ENCODE measurements around the gene BTN3A1. TPM values are rescaled to one million over a fixed set of nuclear protein-coding genes. Genes with fewer than 3 reads are reported as not detected.

The BTN3A1 gene
- polyA plus RNA-seq, 2 donors: 4.2 to 6.2 TPM

DNA sequence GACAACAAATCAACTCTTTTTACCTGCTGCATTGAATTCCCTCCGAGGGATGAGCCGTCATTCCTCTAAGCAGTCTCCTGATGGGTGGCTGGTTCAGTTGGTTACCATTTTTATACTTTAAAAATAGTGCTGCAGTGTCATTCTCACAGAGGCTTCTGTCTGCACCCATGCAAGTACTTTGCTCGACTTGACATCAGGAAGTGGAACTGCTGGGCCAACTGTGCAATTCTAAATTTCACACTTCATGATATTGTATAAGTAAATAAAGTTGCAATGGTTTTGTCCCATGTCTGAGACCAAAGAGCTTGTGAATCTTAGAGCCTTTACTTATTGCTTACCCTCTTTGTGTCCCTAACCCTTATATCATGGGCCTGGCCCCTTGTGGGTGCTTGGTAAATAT, 2.5 kb downstream of the BTN3A1 start:
- H3K27ac ChIP-seq (ENCODE audit: low read depth in 2 of 2, low read length in 1 of 2): no peak overlapping the region
- no peaks in the 10 kb centered on the region for H3K4me1 ChIP-seq (ENCODE audit: control insufficient read depth in 2 of 2, insufficient read depth in 2 of 2, low read length in 1 of 2)
- H3K27me3 ChIP-seq (ENCODE audit: control insufficient read depth in 1 of 2, insufficient read depth in 2 of 2, low read length in 2 of 2): no peaks in the 10 kb centered on the region
- H3K4me3 ChIP-seq (ENCODE audit: low read depth in 1 of 2, low read length in 2 of 2): no peak overlapping the region
- peaks cover 4 to 11% of the 10 kb centered on the region in 2 donors for H3K36me3 ChIP-seq (ENCODE audit: control insufficient read depth in 2 of 2, insufficient read depth in 2 of 2, low read length in 1 of 2)
- H3K9me3 ChIP-seq (ENCODE audit: control insufficient read depth in 2 of 2, insufficient read depth in 1 of 2, low read depth in 1 of 2, low read length in 1 of 2): no peaks in the 10 kb centered on the region
- 86 to 91% methylated on average over 3 of the region's 3 CpGs for WGBS, 2 donors

DNA sequence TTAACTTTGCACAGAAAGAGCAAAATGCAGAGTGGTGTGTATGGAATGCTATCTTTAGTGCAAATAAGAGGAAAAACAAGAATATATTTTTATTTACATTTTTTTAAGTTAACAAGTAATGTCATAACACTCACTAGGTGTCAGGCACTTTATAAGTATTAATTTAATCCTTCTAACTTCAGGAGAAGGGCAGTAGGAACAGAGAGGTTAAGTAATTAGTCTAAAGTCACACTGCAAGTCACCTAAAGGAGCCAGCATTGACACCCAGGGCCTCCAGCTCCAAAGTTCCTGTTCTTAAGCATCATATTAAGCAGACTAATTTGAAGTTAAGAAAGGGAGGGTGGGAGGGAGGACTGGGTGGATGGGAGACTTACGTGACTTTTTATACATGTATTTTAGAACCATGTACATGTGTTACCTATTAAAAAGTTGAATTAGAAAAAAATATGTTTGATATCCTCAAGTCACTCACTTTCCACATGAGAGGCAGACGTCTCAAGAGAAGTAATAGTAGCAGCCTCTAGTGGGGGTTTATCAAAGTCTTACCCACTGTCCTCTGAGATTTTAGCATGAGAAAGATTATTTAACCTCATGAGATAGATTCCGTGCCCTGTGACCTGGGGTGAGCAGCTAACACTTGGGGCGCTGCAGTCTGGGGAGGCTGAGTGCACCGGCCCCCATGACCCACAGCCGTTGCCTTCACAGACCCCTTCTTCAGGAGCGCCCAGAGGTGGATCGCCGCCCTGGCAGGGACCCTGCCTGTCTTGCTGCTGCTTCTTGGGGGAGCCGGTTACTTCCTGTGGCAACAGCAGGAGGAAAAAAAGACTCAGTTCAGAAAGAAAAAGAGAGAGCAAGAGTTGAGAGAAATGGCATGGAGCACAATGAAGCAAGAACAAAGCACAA, 7.0 kb downstream of the BTN3A1 start:
- WGBS, 2 donors: 90 to 94% methylated on average over 10 of the region's 10 CpGs

DNA sequence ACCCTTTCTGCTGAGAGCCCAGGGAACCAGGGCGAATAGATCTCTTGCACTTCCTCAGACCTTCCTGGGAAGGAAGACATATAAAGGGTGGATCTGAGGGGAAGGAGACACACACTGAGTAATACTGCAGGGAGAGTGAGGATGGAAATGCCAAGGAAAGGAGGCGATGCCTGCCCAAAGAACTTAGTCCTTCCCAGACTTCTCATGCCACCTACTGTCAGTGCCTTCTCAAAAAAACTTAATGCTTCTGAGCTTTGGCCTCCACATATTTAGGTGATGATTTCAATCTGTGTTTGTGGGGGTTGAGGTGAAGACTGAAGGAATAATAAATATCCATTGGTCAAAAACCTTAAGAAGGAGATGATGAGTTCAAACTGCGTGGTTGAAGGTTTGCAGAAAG, 9.7 kb downstream of the BTN3A1 start:
- Histone ChIP-seq H3K27me3 (ENCODE audit: control insufficient read depth in 1 of 2, insufficient read depth in 2 of 2, low read length in 2 of 2) (no peaks in the 10 kb centered on the region), H3K4me3 (ENCODE audit: low read depth in 1 of 2, low read length in 2 of 2) (no peak overlapping the region), H3K4me1 (ENCODE audit: control insufficient read depth in 2 of 2, insufficient read depth in 2 of 2, low read length in 1 of 2) (no peaks in the 10 kb centered on the region), H3K27ac (ENCODE audit: low read depth in 2 of 2, low read length in 1 of 2) (no peak overlapping the region), H3K36me3 (ENCODE audit: control insufficient read depth in 2 of 2, insufficient read depth in 2 of 2, low read length in 1 of 2) (peaks cover 6 to 15% of the 10 kb centered on the region in 2 donors), H3K9me3 (ENCODE audit: control insufficient read depth in 2 of 2, insufficient read depth in 1 of 2, low read depth in 1 of 2, low read length in 1 of 2) (no peaks in the 10 kb centered on the region)
- WGBS, 2 donors: 94 to 96% methylated on average over 3 of the region's 3 CpGs

More for the DNA sequence above, 7.0 kb downstream of the BTN3A1 start:
- peaks cover 6 to 20% of the 10 kb centered on the region in 2 donors for H3K36me3 ChIP-seq (ENCODE audit: control insufficient read depth in 2 of 2, insufficient read depth in 2 of 2, low read length in 1 of 2)
- H3K4me1 ChIP-seq (ENCODE audit: control insufficient read depth in 2 of 2, insufficient read depth in 2 of 2, low read length in 1 of 2): no peaks in the 10 kb centered on the region
- no peaks in the 10 kb centered on the region for H3K27me3 ChIP-seq (ENCODE audit: control insufficient read depth in 1 of 2, insufficient read depth in 2 of 2, low read length in 2 of 2)
- H3K9me3 ChIP-seq (ENCODE audit: control insufficient read depth in 2 of 2, insufficient read depth in 1 of 2, low read depth in 1 of 2, low read length in 1 of 2): no peaks in the 10 kb centered on the region
- H3K4me3 ChIP-seq (ENCODE audit: low read depth in 1 of 2, low read length in 2 of 2): no peak overlapping the region
- no peak overlapping the region for H3K27ac ChIP-seq (ENCODE audit: low read depth in 2 of 2, low read length in 1 of 2)

DNA sequence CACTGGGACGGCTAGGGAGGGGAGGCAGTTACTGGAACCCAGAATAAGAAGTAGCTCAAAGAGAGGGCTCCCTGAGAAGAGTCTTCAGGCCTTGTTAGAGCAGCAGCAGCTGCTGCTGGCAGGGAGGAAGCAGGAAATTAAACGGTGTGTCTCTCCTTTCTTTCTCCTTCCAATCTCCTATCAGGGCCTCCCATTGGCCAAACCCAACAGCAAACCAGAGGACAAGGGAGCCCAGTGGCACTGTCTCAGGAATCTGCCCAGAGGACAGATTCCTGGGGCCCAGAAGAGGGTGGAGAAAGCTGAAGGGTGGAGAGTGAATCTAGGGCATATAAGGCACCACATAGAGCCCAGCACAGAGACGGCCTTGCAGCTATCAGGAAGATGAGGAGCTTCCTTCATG, 10.2 kb downstream of the BTN3A1 start:
- H3K36me3 ChIP-seq (ENCODE audit: control insufficient read depth in 2 of 2, insufficient read depth in 2 of 2, low read length in 1 of 2): peaks cover 6 to 11% of the 10 kb centered on the region in 2 donors
- no peak overlapping the region for H3K4me3 ChIP-seq (ENCODE audit: low read depth in 1 of 2, low read length in 2 of 2)
- no peaks in the 10 kb centered on the region for H3K9me3 ChIP-seq (ENCODE audit: control insufficient read depth in 2 of 2, insufficient read depth in 1 of 2, low read depth in 1 of 2, low read length in 1 of 2)
- no peaks in the 10 kb centered on the region for H3K27me3 ChIP-seq (ENCODE audit: control insufficient read depth in 1 of 2, insufficient read depth in 2 of 2, low read length in 2 of 2)
- 65 to 70% methylated on average over 3 of the region's 3 CpGs for WGBS, 2 donors
- no peaks in the 10 kb centered on the region for H3K4me1 ChIP-seq (ENCODE audit: control insufficient read depth in 2 of 2, insufficient read depth in 2 of 2, low read length in 1 of 2)
- no peak overlapping the region for H3K27ac ChIP-seq (ENCODE audit: low read depth in 2 of 2, low read length in 1 of 2)

DNA sequence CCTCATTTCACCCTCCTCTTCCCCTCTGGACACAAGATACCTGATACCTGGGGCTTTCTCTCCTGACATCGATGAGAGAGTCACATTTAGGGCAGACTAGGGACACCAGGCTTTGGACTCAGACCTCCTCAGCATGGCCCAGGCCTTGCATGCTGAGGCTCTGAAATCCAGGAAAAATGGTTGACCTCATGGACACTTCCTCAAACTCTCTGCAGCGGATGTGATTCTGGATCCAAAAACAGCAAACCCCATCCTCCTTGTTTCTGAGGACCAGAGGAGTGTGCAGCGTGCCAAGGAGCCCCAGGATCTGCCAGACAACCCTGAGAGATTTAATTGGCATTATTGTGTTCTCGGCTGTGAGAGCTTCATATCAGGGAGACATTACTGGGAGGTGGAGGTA, 10.9 kb downstream of the BTN3A1 start:
- peaks cover 2 to 9% of the 10 kb centered on the region in 2 donors for H3K36me3 ChIP-seq (ENCODE audit: control insufficient read depth in 2 of 2, insufficient read depth in 2 of 2, low read length in 1 of 2)

DNA sequence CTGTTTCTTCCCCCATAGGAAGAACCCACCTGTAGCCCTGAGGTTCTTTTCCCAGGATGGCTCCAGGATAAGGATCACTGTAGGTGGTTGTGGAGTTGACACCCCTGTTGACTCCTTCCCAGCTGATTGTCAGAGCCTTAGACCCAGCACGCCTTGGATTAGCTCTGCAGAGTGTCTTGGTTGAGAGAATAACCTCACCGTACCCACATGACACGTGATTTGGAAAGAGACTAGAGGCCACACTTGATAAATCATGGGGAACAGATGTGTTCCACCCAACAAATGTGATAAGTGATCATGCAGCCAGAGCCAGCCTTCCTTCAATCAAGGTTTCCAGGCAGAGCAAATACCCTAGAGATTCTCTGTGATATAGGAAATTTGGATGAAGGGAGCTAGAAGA, 12.2 kb downstream of the BTN3A1 start:
- H3K9me3 ChIP-seq (ENCODE audit: control insufficient read depth in 2 of 2, insufficient read depth in 1 of 2, low read depth in 1 of 2, low read length in 1 of 2): no peaks in the 10 kb centered on the region
- peaks cover 2 to 9% of the 10 kb centered on the region in 2 donors for H3K36me3 ChIP-seq (ENCODE audit: control insufficient read depth in 2 of 2, insufficient read depth in 2 of 2, low read length in 1 of 2)
- H3K27ac ChIP-seq (ENCODE audit: low read depth in 2 of 2, low read length in 1 of 2): no peak overlapping the region
- no peaks in the 10 kb centered on the region for H3K4me1 ChIP-seq (ENCODE audit: control insufficient read depth in 2 of 2, insufficient read depth in 2 of 2, low read length in 1 of 2)
- 81 to 92% methylated on average over 3 of the region's 3 CpGs for WGBS, 2 donors
- no peak overlapping the region for H3K4me3 ChIP-seq (ENCODE audit: low read depth in 1 of 2, low read length in 2 of 2)
- no peaks in the 10 kb centered on the region for H3K27me3 ChIP-seq (ENCODE audit: control insufficient read depth in 1 of 2, insufficient read depth in 2 of 2, low read length in 2 of 2)

More for the DNA sequence above, 10.9 kb downstream of the BTN3A1 start:
- no peaks in the 10 kb centered on the region for H3K9me3 ChIP-seq (ENCODE audit: control insufficient read depth in 2 of 2, insufficient read depth in 1 of 2, low read depth in 1 of 2, low read length in 1 of 2)
- 85 to 92% methylated on average over 4 of the region's 4 CpGs for WGBS, 2 donors
- no peak overlapping the region for H3K4me3 ChIP-seq (ENCODE audit: low read depth in 1 of 2, low read length in 2 of 2)
- H3K27ac ChIP-seq (ENCODE audit: low read depth in 2 of 2, low read length in 1 of 2): no peak overlapping the region
- no peaks in the 10 kb centered on the region for H3K4me1 ChIP-seq (ENCODE audit: control insufficient read depth in 2 of 2, insufficient read depth in 2 of 2, low read length in 1 of 2)
- no peaks in the 10 kb centered on the region for H3K27me3 ChIP-seq (ENCODE audit: control insufficient read depth in 1 of 2, insufficient read depth in 2 of 2, low read length in 2 of 2)

DNA sequence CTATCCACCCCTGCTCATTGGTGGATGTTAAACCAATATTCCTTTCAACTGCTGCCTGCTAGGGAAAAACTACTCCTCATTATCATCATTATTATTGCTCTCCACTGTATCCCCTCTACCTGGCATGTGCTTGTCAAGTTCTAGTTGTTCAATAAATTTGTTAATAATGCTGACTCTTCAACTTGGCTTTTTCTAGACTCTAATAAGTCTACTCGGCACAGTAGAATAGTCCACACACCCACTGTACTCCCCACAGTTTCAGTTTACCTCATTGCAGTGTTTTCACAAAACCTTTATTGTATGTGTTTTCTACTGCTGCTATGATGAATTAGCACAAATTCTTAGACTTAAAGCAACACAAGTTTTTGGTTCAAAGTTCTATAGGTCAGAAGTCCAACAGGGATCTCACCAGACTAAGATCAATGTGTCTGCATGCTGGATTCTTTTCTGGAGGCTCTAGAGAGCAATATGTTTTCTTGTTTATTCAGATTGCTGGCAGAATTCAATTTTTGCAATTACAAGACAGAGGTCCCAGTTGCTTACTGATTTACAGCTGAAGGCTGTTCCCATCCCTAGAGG, 13.1 kb downstream of the BTN3A1 start:
- H3K36me3 ChIP-seq (ENCODE audit: control insufficient read depth in 2 of 2, insufficient read depth in 2 of 2, low read length in 1 of 2): peaks cover 2 to 9% of the 10 kb centered on the region in 2 donors
- no peaks in the 10 kb centered on the region for H3K4me1 ChIP-seq (ENCODE audit: control insufficient read depth in 2 of 2, insufficient read depth in 2 of 2, low read length in 1 of 2)
- no peaks in the 10 kb centered on the region for H3K27me3 ChIP-seq (ENCODE audit: control insufficient read depth in 1 of 2, insufficient read depth in 2 of 2, low read length in 2 of 2)
- H3K4me3 ChIP-seq (ENCODE audit: low read depth in 1 of 2, low read length in 2 of 2): no peak overlapping the region
- H3K9me3 ChIP-seq (ENCODE audit: control insufficient read depth in 2 of 2, insufficient read depth in 1 of 2, low read depth in 1 of 2, low read length in 1 of 2): no peaks in the 10 kb centered on the region
- no peak overlapping the region for H3K27ac ChIP-seq (ENCODE audit: low read depth in 2 of 2, low read length in 1 of 2)
- 80 to 84% methylated on average over 1 of the region's 1 CpG for WGBS, 2 donors

DNA sequence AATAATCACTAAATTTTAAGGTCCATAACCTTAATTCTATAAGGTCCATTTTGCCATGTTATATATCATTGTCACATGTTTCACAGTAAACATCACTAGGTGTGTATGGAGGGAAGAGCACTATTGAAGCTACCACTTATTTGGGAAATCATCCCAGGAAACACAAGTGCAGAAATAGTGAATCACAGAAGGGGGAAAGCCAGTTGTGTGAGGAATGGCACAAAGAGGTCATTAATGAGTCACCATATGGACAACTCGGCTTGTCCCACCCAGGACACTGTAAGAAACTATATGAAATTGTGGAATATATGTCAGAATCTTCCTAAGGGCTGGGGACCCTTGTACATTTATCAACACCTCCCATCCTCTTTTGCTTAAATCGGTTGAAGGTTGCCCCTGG, 13.7 kb downstream of the BTN3A1 start:
- 67 to 95% methylated on average over 2 of the region's 2 CpGs for WGBS, 2 donors
- peaks cover 2 to 9% of the 10 kb centered on the region in 2 donors for H3K36me3 ChIP-seq (ENCODE audit: control insufficient read depth in 2 of 2, insufficient read depth in 2 of 2, low read length in 1 of 2)
- H3K4me3 ChIP-seq (ENCODE audit: low read depth in 1 of 2, low read length in 2 of 2): no peak overlapping the region
- H3K4me1 ChIP-seq (ENCODE audit: control insufficient read depth in 2 of 2, insufficient read depth in 2 of 2, low read length in 1 of 2): no peaks in the 10 kb centered on the region
- no peaks in the 10 kb centered on the region for H3K27me3 ChIP-seq (ENCODE audit: control insufficient read depth in 1 of 2, insufficient read depth in 2 of 2, low read length in 2 of 2)
- H3K9me3 ChIP-seq (ENCODE audit: control insufficient read depth in 2 of 2, insufficient read depth in 1 of 2, low read depth in 1 of 2, low read length in 1 of 2): no peaks in the 10 kb centered on the region
- H3K27ac ChIP-seq (ENCODE audit: low read depth in 2 of 2, low read length in 1 of 2): no peak overlapping the region

DNA sequence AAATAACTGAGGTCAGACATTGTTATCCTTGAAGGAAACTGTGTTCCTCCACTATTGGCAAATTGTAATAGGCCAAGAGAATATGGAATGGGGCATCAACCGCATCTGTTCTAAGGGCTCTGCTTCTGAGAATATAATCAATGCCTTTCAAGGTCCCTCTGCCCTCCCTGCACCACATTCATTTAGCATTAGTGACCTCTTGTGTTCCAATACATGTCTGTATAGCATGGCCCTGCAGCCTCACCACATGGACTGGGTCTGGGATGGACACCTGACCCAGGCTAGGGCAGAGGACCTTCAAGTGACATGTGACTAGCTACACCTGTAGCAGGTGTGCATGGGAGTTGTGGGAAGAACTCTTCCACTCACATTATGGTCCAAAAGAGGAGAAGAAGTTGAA, 14.2 kb downstream of the BTN3A1 start:
- H3K27me3 ChIP-seq (ENCODE audit: control insufficient read depth in 1 of 2, insufficient read depth in 2 of 2, low read length in 2 of 2): no peaks in the 10 kb centered on the region
- H3K4me3 ChIP-seq (ENCODE audit: low read depth in 1 of 2, low read length in 2 of 2): no peak overlapping the region
- WGBS, 2 donors: 65 to 98% methylated on average over 1 of the region's 1 CpG
- H3K4me1 ChIP-seq (ENCODE audit: control insufficient read depth in 2 of 2, insufficient read depth in 2 of 2, low read length in 1 of 2): no peaks in the 10 kb centered on the region
- peaks cover 2 to 6% of the 10 kb centered on the region in 2 donors for H3K36me3 ChIP-seq (ENCODE audit: control insufficient read depth in 2 of 2, insufficient read depth in 2 of 2, low read length in 1 of 2)
- H3K9me3 ChIP-seq (ENCODE audit: control insufficient read depth in 2 of 2, insufficient read depth in 1 of 2, low read depth in 1 of 2, low read length in 1 of 2): no peaks in the 10 kb centered on the region
- no peak overlapping the region for H3K27ac ChIP-seq (ENCODE audit: low read depth in 2 of 2, low read length in 1 of 2)
